CD4-positive, alpha-beta T cell treated with Interleukin-21 for 1 hour (primary cell): Measurements from ENCODE around the gene CETN1.

Experiments
- DNase-seq: peaks from one replicate; pipeline ENCODE4 v3.0.0-alpha.2; 2020

The CETN1 gene

GRCh38 chr18:580154-580553, at the start of gene CETN1:
TSS of gene CETN1 (plus strand) at chr18:580380. CDS start at chr18:580409, 29 bp downstream.
- DNase-seq = no peak

- DNase-seq = no peak
Observed at GRCh38 chr18:532018-532417, 48.2 kb upstream of the CETN1 start.

- no peak for DNase-seq
Observed at GRCh38 chr18:532632-533031, 47.5 kb upstream of the CETN1 start.

- no peak for DNase-seq
Observed at GRCh38 chr18:533995-534601, 46.1 kb upstream of the CETN1 start.

GRCh38 chr18:543447-544078, 36.6 kb upstream of the CETN1 start:
- DNase-seq = no peak

- no peak for DNase-seq
Observed at GRCh38 chr18:549967-550366, 30.2 kb upstream of the CETN1 start.

- DNase-seq = no peak
Observed at GRCh38 chr18:551404-552061, 28.6 kb upstream of the CETN1 start.

- DNase-seq = no peak
Observed at GRCh38 chr18:555705-556457, 24.3 kb upstream of the CETN1 start.

GRCh38 chr18:564708-565561, 15.2 kb upstream of the CETN1 start:
- DNase-seq = no peak

GRCh38 chr18:565562-566061, 14.6 kb upstream of the CETN1 start:
- DNase-seq = no peak

- DNase-seq = no peak
Observed at GRCh38 chr18:567122-567521, 13.1 kb upstream of the CETN1 start.

GRCh38 chr18:568731-569130, 11.4 kb upstream of the CETN1 start:
- no peak for DNase-seq

GRCh38 chr18:570256-570655, 9.9 kb upstream of the CETN1 start:
- DNase-seq = no peak

- no peak for DNase-seq
Observed at GRCh38 chr18:570697-571096, 9.5 kb upstream of the CETN1 start.

GRCh38 chr18:572091-572830, 7.9 kb upstream of the CETN1 start:
- DNase-seq = no peak

- no peak for DNase-seq
Observed at GRCh38 chr18:572831-573289, 7.3 kb upstream of the CETN1 start.

- DNase-seq = no peak
Observed at GRCh38 chr18:573385-573784, 6.8 kb upstream of the CETN1 start.

- no peak for DNase-seq
Observed at GRCh38 chr18:574149-574860, 5.9 kb upstream of the CETN1 start.

GRCh38 chr18:574865-575645, 5.1 kb upstream of the CETN1 start:
- DNase-seq = no peak

GRCh38 chr18:576924-577323, 3.3 kb upstream of the CETN1 start:
- no peak for DNase-seq
